Amygdala (tissue), 56 donors: ENCODE data around the gene C1QL4.
"Not testable (repeated sequence)": the region's sequence is repeated elsewhere in the genome, so short reads cannot be mapped to it uniquely, and the experiment has no call there.

ENCODE experiments used
- DNase-seq, 56 donors: peaks; one replicate each; lab custom pipeline; 2025; lab: John Stamatoyannopoulos, UW

The C1QL4 gene

GRCh38 chr12:49336645-49337584 is at the start of gene C1QL4:
Gene C1QL4 (minus strand): TSS chr12:49337188. CDS start chr12:49336477, 711 bp downstream.
- DNase-seq: peak in 43 of 56 donors; percentile 14 to 86 (median 48)

GRCh38 chr12:49380184-49380583 is 43.2 kb upstream of the C1QL4 start:
- not testable (repeated sequence) for DNase-seq

- DNase-seq: no peak
These were observed 40.4 kb upstream of the C1QL4 start for GRCh38 chr12:49377386-49377785.

GRCh38 chr12:49375406-49375805 is 38.4 kb upstream of the C1QL4 start:
- DNase-seq: no peak

GRCh38 chr12:49370539-49370938 is 33.6 kb upstream of the C1QL4 start:
- no peak for DNase-seq

GRCh38 chr12:49369411-49370145 is 32.6 kb upstream of the C1QL4 start:
- no peak for DNase-seq

GRCh38 chr12:49368240-49368600 is 31.2 kb upstream of the C1QL4 start:
- no peak for DNase-seq

GRCh38 chr12:49367381-49368239 is 30.6 kb upstream of the C1QL4 start, which contains the start of gene SPATS2:
Gene SPATS2 (plus strand): TSS chr12:49367462. CDS start chr12:49461013, 93,551 bp downstream.
- peak in 9 of 56 donors; percentile 35 to 64 (median 56) for DNase-seq

- peak in 54 of 56 donors; percentile 27 to 88 (median 74) for DNase-seq
These were observed 29.8 kb upstream of the C1QL4 start for GRCh38 chr12:49366652-49367380.

GRCh38 chr12:49366096-49366651 is 29.2 kb upstream of the C1QL4 start:
- DNase-seq: no peak

GRCh38 chr12:49365542-49365941 is 28.6 kb upstream of the C1QL4 start:
- DNase-seq: no peak

GRCh38 chr12:49364989-49365388 is 28.0 kb upstream of the C1QL4 start:
- DNase-seq: no peak

- DNase-seq: no peak
These were observed 25.1 kb upstream of the C1QL4 start for GRCh38 chr12:49362077-49362476.

- no peak for DNase-seq
These were observed 22.7 kb upstream of the C1QL4 start for GRCh38 chr12:49359671-49360070.

- DNase-seq: peak in 20 of 56 donors; percentile 9 to 70 (median 23)
These were observed 21.6 kb upstream of the C1QL4 start for GRCh38 chr12:49358483-49359141.

- DNase-seq: no peak
These were observed 20.2 kb upstream of the C1QL4 start for GRCh38 chr12:49357103-49357678.

- no peak for DNase-seq
These were observed 18.9 kb upstream of the C1QL4 start for GRCh38 chr12:49355913-49356312.

- DNase-seq: no peak
These were observed 15.4 kb upstream of the C1QL4 start for GRCh38 chr12:49352351-49352750.
